Measurements from ENCODE around the gene SPEN. TPM values are rescaled to one million over a fixed set of nuclear protein-coding genes. Genes with fewer than 3 reads are reported as not detected.

SPEN gene
- total and polyA plus RNA-seq, 2 of the 13 experiments (the other 11 are each of a cell fraction or from before 2014, with no cell fraction given) = 4.8 to 14.0 TPM

- TF ChIP-seq ARNT2 (CRISPR knock-in tag; IDR thresholded peaks at IDR 0.05; ENCODE audit: low read depth) = peak; percentile 48; the same call in 1 of the 2 replicates
- TF ChIP-seq ZNF749 (CRISPR knock-in tag; IDR thresholded peaks at IDR 0.05; ENCODE audit: borderline replicate concordance) = 0 out of 2 replicates have a peak, but pooled peaks have one; percentile 66
- peak; percentile 58; the same call in 1 of the 2 replicates for TF ChIP-seq ZNF354B (CRISPR knock-in tag; IDR thresholded peaks at IDR 0.05)
- TF ChIP-seq TFDP2 (CRISPR knock-in tag; IDR thresholded peaks at IDR 0.05) = peak; percentile 91
- TF ChIP-seq ZNF362 (CRISPR knock-in tag; IDR thresholded peaks at IDR 0.05; ENCODE audit: borderline replicate concordance) = peak; percentile 7; the same call in 1 of the 2 replicates
- 0 out of 2 replicates have a peak, but pooled peaks have one; percentile 60 for TF ChIP-seq ATF5 (CRISPR knock-in tag; IDR thresholded peaks at IDR 0.05; ENCODE audit: low read depth)
- TF ChIP-seq ARID2 (CRISPR knock-in tag; IDR thresholded peaks at IDR 0.05; ENCODE audit: borderline replicate concordance) = 0 out of 2 replicates have a peak, but pooled peaks have one; percentile 44
- peak; percentile 63 for TF ChIP-seq FOXP4 (CRISPR knock-in tag; IDR thresholded peaks at IDR 0.05)
- TF ChIP-seq KLF9 (CRISPR knock-in tag; IDR thresholded peaks at IDR 0.05; ENCODE audit: low read depth) = 0 out of 2 replicates have a peak, but pooled peaks have one; percentile 21
Measured at GRCh38 chr1:15835741-15836510, 11.6 kb upstream of the SPEN start (continued).
